ENCODE data around the gene RETREG2.
A peak's percentile ranks its signal among the peaks of the same experiment; 100 is the strongest.

The RETREG2 gene

DNA sequence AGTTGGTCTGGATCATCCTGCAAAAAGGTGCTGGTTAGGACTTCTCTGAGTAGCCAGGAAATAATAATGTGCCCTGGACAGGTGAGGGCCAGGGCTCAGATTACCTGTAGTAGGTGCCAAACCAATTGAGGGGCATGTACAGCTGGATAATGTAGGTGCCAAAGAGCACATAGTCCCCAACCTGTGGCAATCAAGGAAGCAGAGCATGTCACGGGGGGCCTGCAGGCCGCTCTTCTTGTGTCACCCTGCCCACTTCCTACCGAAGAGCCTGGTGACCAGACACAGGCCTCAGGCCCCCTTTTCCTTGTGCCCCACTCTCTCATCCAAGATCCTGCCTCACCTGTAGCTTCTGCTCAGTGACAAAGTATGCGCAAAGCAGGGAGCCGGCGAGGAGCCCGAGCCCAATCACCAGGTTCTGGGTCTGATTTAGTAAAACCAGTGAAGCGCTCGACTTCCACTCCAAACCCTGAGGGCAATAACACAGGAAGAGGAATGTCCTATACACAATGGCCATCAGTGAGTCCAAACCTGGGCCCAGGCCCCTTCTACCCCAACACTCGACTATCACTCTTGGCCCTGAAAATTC lies 35.5 kb downstream of the RETREG2 start:
- Histone ChIP-seq H3K27me3 (ENCODE audit: control insufficient read depth in 2 of 2, insufficient read depth in 2 of 2, low read length in 2 of 2) (no peaks in the 10 kb centered on the region), H3K4me1 (ENCODE audit: control insufficient read depth in 2 of 2, insufficient read depth in 2 of 2, low read length in 2 of 2) (peaks cover 13 to 14% of the 10 kb centered on the region in 2 donors), H3K27ac (ENCODE audit: low read depth in 2 of 2, low read length in 2 of 2) (no peak overlapping the region), H3K9ac (ENCODE audit: low read depth in 1 of 2, low read length in 2 of 2) (no peak overlapping the region), H3K4me3 (ENCODE audit: low read length in 2 of 2) (no peak overlapping the region), H3K36me3 (ENCODE audit: control insufficient read depth in 2 of 2, insufficient read depth in 2 of 2, low read length in 2 of 2) (peaks cover 24 to 30% of the 10 kb centered on the region in 2 donors), H3K9me3 (ENCODE audit: control insufficient read depth in 2 of 2, low read length in 2 of 2) (no peaks in the 10 kb centered on the region)

DNA sequence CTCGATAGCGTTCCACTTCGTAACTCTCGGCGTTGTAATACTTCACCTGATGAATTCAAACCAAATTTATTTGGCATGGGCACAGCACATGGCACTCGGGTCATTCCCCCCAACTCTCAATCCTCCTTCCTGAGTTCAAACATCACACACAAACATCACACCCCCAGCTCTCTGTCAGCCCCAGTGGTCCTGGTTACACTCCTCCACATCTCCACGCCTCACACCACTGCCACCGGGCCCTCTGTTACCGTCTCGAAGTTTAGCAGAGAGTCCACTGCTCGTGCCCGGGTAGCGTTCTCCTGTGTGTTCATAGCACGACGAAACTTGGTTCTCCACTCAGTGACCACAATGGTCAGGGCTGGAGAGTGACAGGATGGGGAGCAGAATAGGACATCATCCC lies 36.1 kb downstream of the RETREG2 start:
- peaks cover 19 to 24% of the 10 kb centered on the region in 2 donors for H3K36me3 ChIP-seq (ENCODE audit: control insufficient read depth in 2 of 2, insufficient read depth in 2 of 2, low read length in 2 of 2)
- no peaks in the 10 kb centered on the region for H3K27me3 ChIP-seq (ENCODE audit: control insufficient read depth in 2 of 2, insufficient read depth in 2 of 2, low read length in 2 of 2)
- no peak overlapping the region for H3K9ac ChIP-seq (ENCODE audit: low read depth in 1 of 2, low read length in 2 of 2)
- H3K4me3 ChIP-seq (ENCODE audit: low read length in 2 of 2): no peak overlapping the region
- no peak overlapping the region for H3K27ac ChIP-seq (ENCODE audit: low read depth in 2 of 2, low read length in 2 of 2)
- no peaks in the 10 kb centered on the region for H3K9me3 ChIP-seq (ENCODE audit: control insufficient read depth in 2 of 2, low read length in 2 of 2)
- H3K4me1 ChIP-seq (ENCODE audit: control insufficient read depth in 2 of 2, insufficient read depth in 2 of 2, low read length in 2 of 2): peaks cover 18 to 20% of the 10 kb centered on the region in 2 donors

- H3K9ac ChIP-seq (ENCODE audit: low read depth in 1 of 2, low read length in 2 of 2): no peak overlapping the region
- no peaks in the 10 kb centered on the region for H3K27me3 ChIP-seq (ENCODE audit: control insufficient read depth in 2 of 2, insufficient read depth in 2 of 2, low read length in 2 of 2)
- H3K4me1 ChIP-seq (ENCODE audit: control insufficient read depth in 2 of 2, insufficient read depth in 2 of 2, low read length in 2 of 2): peaks cover 25 to 26% of the 10 kb centered on the region in 2 donors
- H3K4me3 ChIP-seq (ENCODE audit: low read length in 2 of 2): no peak overlapping the region
- no peaks in the 10 kb centered on the region for H3K9me3 ChIP-seq (ENCODE audit: control insufficient read depth in 2 of 2, low read length in 2 of 2)
- H3K36me3 ChIP-seq (ENCODE audit: control insufficient read depth in 2 of 2, insufficient read depth in 2 of 2, low read length in 2 of 2): peaks cover 12 to 25% of the 10 kb centered on the region in 2 donors
- no peak overlapping the region for H3K27ac ChIP-seq (ENCODE audit: low read depth in 2 of 2, low read length in 2 of 2)
These were observed 36.7 kb downstream of the RETREG2 start for GRCh38 chr2:219214786-219215185.

DNA sequence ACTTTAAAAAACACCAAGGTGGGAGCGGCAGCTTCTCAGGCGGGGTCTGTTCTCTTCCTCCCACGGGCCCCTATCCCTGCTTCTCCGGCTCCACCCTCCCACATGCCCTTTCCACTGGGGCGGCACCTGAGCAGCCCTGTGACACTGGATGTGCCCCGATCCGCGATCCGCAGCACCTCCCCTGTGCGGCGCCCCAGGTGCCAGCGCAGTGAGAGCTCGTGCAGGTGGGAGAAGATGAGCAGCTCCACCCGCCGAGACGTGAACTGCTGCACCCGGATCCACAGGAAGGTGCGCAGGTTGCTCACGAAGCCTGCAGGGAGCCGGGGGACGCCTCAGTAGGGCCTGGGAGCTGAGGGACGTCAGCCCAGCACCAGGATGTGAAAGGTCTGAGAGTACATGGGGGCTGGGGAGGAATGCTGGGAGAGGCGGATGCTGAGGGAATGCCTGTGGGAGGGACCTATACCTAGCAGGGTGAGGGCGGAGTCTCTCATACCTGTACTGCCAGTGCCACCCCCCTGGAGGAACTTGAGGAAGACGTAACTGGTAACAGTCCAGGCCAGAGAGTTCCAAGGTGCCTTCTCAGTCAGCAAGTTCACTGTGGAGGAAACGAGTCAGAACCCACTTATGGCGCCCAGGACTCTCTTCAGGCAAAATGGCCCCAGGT lies 37.9 kb downstream of the RETREG2 start:
- Histone ChIP-seq H3K4me3 (ENCODE audit: low read length in 2 of 2) (no peak overlapping the region), H3K9ac (ENCODE audit: low read depth in 1 of 2, low read length in 2 of 2) (no peak overlapping the region), H3K9me3 (ENCODE audit: control insufficient read depth in 2 of 2, low read length in 2 of 2) (no peaks in the 10 kb centered on the region), H3K36me3 (ENCODE audit: control insufficient read depth in 2 of 2, insufficient read depth in 2 of 2, low read length in 2 of 2) (peaks cover 21 to 26% of the 10 kb centered on the region in 2 donors), H3K27ac (ENCODE audit: low read depth in 2 of 2, low read length in 2 of 2) (no peak overlapping the region), H3K4me1 (ENCODE audit: control insufficient read depth in 2 of 2, insufficient read depth in 2 of 2, low read length in 2 of 2) (peaks cover 25 to 27% of the 10 kb centered on the region in 2 donors), H3K27me3 (ENCODE audit: control insufficient read depth in 2 of 2, insufficient read depth in 2 of 2, low read length in 2 of 2) (no peaks in the 10 kb centered on the region)

- Histone ChIP-seq H3K9me3 (ENCODE audit: control insufficient read depth in 2 of 2, low read length in 2 of 2) (no peaks in the 10 kb centered on the region), H3K4me3 (ENCODE audit: low read length in 2 of 2) (no peak overlapping the region), H3K27me3 (ENCODE audit: control insufficient read depth in 2 of 2, insufficient read depth in 2 of 2, low read length in 2 of 2) (no peaks in the 10 kb centered on the region), H3K9ac (ENCODE audit: low read depth in 1 of 2, low read length in 2 of 2) (no peak overlapping the region), H3K4me1 (ENCODE audit: control insufficient read depth in 2 of 2, insufficient read depth in 2 of 2, low read length in 2 of 2) (peaks cover 25 to 27% of the 10 kb centered on the region in 2 donors), H3K27ac (ENCODE audit: low read depth in 2 of 2, low read length in 2 of 2) (no peak overlapping the region), H3K36me3 (ENCODE audit: control insufficient read depth in 2 of 2, insufficient read depth in 2 of 2, low read length in 2 of 2) (peaks cover 26% of the 10 kb centered on the region in 2 donors)
These were observed 38.5 kb downstream of the RETREG2 start for GRCh38 chr2:219216535-219216915.

- peak overlapping the region; percentile 87 to 90 for H3K27ac ChIP-seq (ENCODE audit: low read depth in 2 of 2, low read length in 2 of 2)
- H3K27me3 ChIP-seq (ENCODE audit: control insufficient read depth in 2 of 2, insufficient read depth in 2 of 2, low read length in 2 of 2): no peaks in the 10 kb centered on the region
- peaks cover 25 to 27% of the 10 kb centered on the region in 2 donors for H3K4me1 ChIP-seq (ENCODE audit: control insufficient read depth in 2 of 2, insufficient read depth in 2 of 2, low read length in 2 of 2)
- peaks cover 34 to 38% of the 10 kb centered on the region in 2 donors for H3K36me3 ChIP-seq (ENCODE audit: control insufficient read depth in 2 of 2, insufficient read depth in 2 of 2, low read length in 2 of 2)
- H3K9ac ChIP-seq (ENCODE audit: low read depth in 1 of 2, low read length in 2 of 2): peak overlapping the region; percentile 56 to 68
- no peaks in the 10 kb centered on the region for H3K9me3 ChIP-seq (ENCODE audit: control insufficient read depth in 2 of 2, low read length in 2 of 2)
- peak overlapping the region; percentile 71 to 74 for H3K4me3 ChIP-seq (ENCODE audit: low read length in 2 of 2)
These were observed 40.2 kb downstream of the RETREG2 start for GRCh38 chr2:219218217-219218731.

- Histone ChIP-seq H3K4me1 (ENCODE audit: control insufficient read depth in 2 of 2, insufficient read depth in 2 of 2, low read length in 2 of 2) (peaks cover 25 to 27% of the 10 kb centered on the region in 2 donors), H3K4me3 (ENCODE audit: low read length in 2 of 2) (peak within 1 kb of the TSS; percentile 71 to 74), H3K36me3 (ENCODE audit: control insufficient read depth in 2 of 2, insufficient read depth in 2 of 2, low read length in 2 of 2) (peaks cover 39 to 44% of the 10 kb centered on the region in 2 donors), H3K9ac (ENCODE audit: low read depth in 1 of 2, low read length in 2 of 2) (peak within 1 kb of the TSS; percentile 56 to 68), H3K9me3 (ENCODE audit: control insufficient read depth in 2 of 2, low read length in 2 of 2) (no peaks in the 10 kb centered on the region), H3K27me3 (ENCODE audit: control insufficient read depth in 2 of 2, insufficient read depth in 2 of 2, low read length in 2 of 2) (no peaks in the 10 kb centered on the region), H3K27ac (ENCODE audit: low read depth in 2 of 2, low read length in 2 of 2) (peak within 1 kb of the TSS; percentile 87 to 90)
These were observed 40.9 kb downstream of the RETREG2 start, which contains the start of gene ABCB6 for GRCh38 chr2:219218732-219219701. TSS of gene ABCB6 (minus strand) at chr2:219218958. CDS start at chr2:219218673, 285 bp downstream.

DNA sequence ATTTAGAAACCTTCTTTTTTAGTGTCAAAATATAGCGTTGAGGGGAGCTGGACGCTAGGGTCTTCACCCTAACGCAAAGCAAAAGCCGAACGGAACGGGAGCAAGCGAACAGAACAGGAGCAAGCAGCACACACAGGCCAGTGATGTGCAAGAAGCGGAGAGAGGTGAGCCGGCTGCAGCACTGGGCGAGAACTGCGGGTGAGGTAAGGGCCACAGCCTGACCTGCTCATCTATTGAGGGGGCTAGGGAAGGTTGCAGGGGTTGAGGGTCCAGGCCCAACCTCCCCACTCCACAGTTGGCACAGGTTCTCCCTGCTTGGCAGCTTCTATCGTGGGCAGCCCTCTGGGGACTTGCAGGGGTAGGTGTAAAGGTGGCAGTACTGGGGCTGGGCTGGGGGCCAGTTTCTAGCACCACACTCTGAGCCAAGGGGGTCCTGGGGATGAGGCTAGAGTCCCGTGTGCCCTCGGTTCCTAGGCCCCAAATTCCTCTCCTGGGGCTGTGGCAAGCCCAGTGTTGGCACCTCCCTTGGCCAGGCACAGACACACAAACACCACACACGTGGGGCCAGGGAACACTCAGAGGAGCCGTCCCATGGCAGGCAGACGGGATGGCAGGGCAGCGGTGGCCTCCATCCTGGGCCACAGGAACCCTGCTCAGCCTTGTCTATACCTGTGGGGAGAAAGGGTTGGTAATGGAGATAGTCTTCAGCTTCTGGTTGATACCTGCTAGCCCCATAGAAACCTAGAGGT lies 41.9 kb downstream of the RETREG2 start:
- no peak overlapping the region for H3K4me3 ChIP-seq (ENCODE audit: low read length in 2 of 2)
- peak overlapping the region in 1 of 2 donors; percentile 68 for H3K9ac ChIP-seq (ENCODE audit: low read depth in 1 of 2, low read length in 2 of 2)
- H3K9me3 ChIP-seq (ENCODE audit: control insufficient read depth in 2 of 2, low read length in 2 of 2): no peaks in the 10 kb centered on the region
- no peak overlapping the region for H3K27ac ChIP-seq (ENCODE audit: low read depth in 2 of 2, low read length in 2 of 2)
- peaks cover 25 to 27% of the 10 kb centered on the region in 2 donors for H3K4me1 ChIP-seq (ENCODE audit: control insufficient read depth in 2 of 2, insufficient read depth in 2 of 2, low read length in 2 of 2)
- no peaks in the 10 kb centered on the region for H3K27me3 ChIP-seq (ENCODE audit: control insufficient read depth in 2 of 2, insufficient read depth in 2 of 2, low read length in 2 of 2)
- peaks cover 45 to 49% of the 10 kb centered on the region in 2 donors for H3K36me3 ChIP-seq (ENCODE audit: control insufficient read depth in 2 of 2, insufficient read depth in 2 of 2, low read length in 2 of 2)

GRCh38 chr2:219220652-219221402 lies 42.8 kb downstream of the RETREG2 start:
- Histone ChIP-seq H3K27ac (ENCODE audit: low read depth in 2 of 2, low read length in 2 of 2) (no peak overlapping the region), H3K9ac (ENCODE audit: low read depth in 1 of 2, low read length in 2 of 2) (no peak overlapping the region), H3K4me1 (ENCODE audit: control insufficient read depth in 2 of 2, insufficient read depth in 2 of 2, low read length in 2 of 2) (peaks cover 25 to 27% of the 10 kb centered on the region in 2 donors), H3K4me3 (ENCODE audit: low read length in 2 of 2) (no peak overlapping the region), H3K9me3 (ENCODE audit: control insufficient read depth in 2 of 2, low read length in 2 of 2) (no peaks in the 10 kb centered on the region), H3K27me3 (ENCODE audit: control insufficient read depth in 2 of 2, insufficient read depth in 2 of 2, low read length in 2 of 2) (no peaks in the 10 kb centered on the region), H3K36me3 (ENCODE audit: control insufficient read depth in 2 of 2, insufficient read depth in 2 of 2, low read length in 2 of 2) (peaks cover 53 to 58% of the 10 kb centered on the region in 2 donors)
